Neural cell (in vitro differentiated cells): Measurements from ENCODE around the gene TBX18. TPM values are rescaled to one million over a fixed set of nuclear protein-coding genes. Genes with fewer than 3 reads are reported as not detected.

ENCODE experiments used
- H2AFZ ChIP-seq: fragments of 200-600, 300-800 bp; sonication (generic), shearing (Covaris generic); 2 replicates; pipeline ENCODE4 v1.6.0; 2014; ENCODE audit warnings: low read depth, mild to moderate bottlenecking, antibody characterized with exemption, low read length, moderate library complexity
- H3F3A ChIP-seq: fragments of 200-600 bp; shearing (Covaris generic); 2 replicates; pipeline ENCODE4 v1.6.1; 2016; ENCODE audit warnings: mild to moderate bottlenecking, moderate library complexity, mixed read lengths, antibody characterized with exemption, low read length; ENCODE audit not compliant: insufficient read depth, poor library complexity, severe bottlenecking
- H3K27ac ChIP-seq: fragments of 200-600, 300-800 bp; sonication (generic), shearing (Covaris generic); 2 replicates; pipeline ENCODE4 v1.5.1; 2014; ENCODE audit warnings: mild to moderate bottlenecking, low read length, moderate library complexity
- H3K27me3 ChIP-seq: fragments of 300-800, 200-600 bp; sonication (generic), shearing (Covaris generic); 2 replicates; pipeline ENCODE4 v1.6.0; 2014; ENCODE audit warnings: mild to moderate bottlenecking, low read depth, low read length, moderate library complexity; ENCODE audit not compliant: insufficient read depth
- H3K36me3 ChIP-seq: fragments of 300-800, 200-600 bp; sonication (generic), shearing (Covaris generic); 2 replicates; pipeline ENCODE4 v1.5.1; 2014; ENCODE audit warnings: mild to moderate bottlenecking, antibody characterized with exemption, low read length, moderate library complexity; ENCODE audit not compliant: insufficient read depth
- H3K4me2 ChIP-seq: fragments of 300-800, 200-600 bp; sonication (generic), shearing (Covaris generic); 2 replicates; pipeline ENCODE4 v1.6.0; 2014; ENCODE audit warnings: mild to moderate bottlenecking, low read length
- H3K4me3 ChIP-seq: fragments of 300-800, 200-600 bp; sonication (generic), shearing (Covaris generic); 2 replicates; pipeline ENCODE4 v1.5.1; 2014; ENCODE audit warnings: mild to moderate bottlenecking, low read length, moderate library complexity
- H3K79me2 ChIP-seq: fragments of 200-600 bp; shearing (Covaris generic); replicated peaks from 2 replicates; pipeline ENCODE4 v1.6.0; 2014; ENCODE audit warnings: mild to moderate bottlenecking, low read length, moderate library complexity; ENCODE audit not compliant: insufficient read depth
- H3K9ac ChIP-seq: fragments of 300-800, 200-600 bp; sonication (generic), shearing (Covaris generic); 2 replicates; pipeline ENCODE4 v1.6.1; 2016; ENCODE audit warnings: mild to moderate bottlenecking, low read length, mixed read lengths
- H3K9me2 ChIP-seq: fragments of 200-600 bp; shearing (Covaris generic); 2 replicates; pipeline ENCODE4 v1.6.1; 2016; ENCODE audit warnings: mild to moderate bottlenecking, low read length, mixed read lengths; ENCODE audit not compliant: insufficient read depth
- H3K9me3 ChIP-seq: fragments of 200-600, 300-800 bp; sonication (generic), shearing (Covaris generic); 2 replicates; pipeline ENCODE4 v1.6.1; 2016; ENCODE audit warnings: mild to moderate bottlenecking, mixed run types, low read length, moderate library complexity, mixed read lengths
- H4K20me1 ChIP-seq: fragments of 200-600 bp; shearing (Covaris generic); 2 replicates; pipeline ENCODE4 v1.6.1; 2016; ENCODE audit warnings: mild to moderate bottlenecking, mixed run types; ENCODE audit not compliant: insufficient read depth
- CTCF ChIP-seq: fragments of 450-650 bp; IDR thresholded peaks from 2 replicates; pipeline ENCODE4 v1.5.1; 2014; ENCODE audit warnings: antibody characterized with exemption, mild to moderate bottlenecking, moderate library complexity; ENCODE audit not compliant: poor library complexity, severe bottlenecking
- EP300 ChIP-seq: fragments of 450-650 bp; conservative IDR thresholded peaks from 2 replicates; pipeline ENCODE4 v1.6.1; 2014; ENCODE audit warnings: antibody characterized with exemption, mild to moderate bottlenecking, moderate library complexity; ENCODE audit not compliant: poor library complexity, severe bottlenecking
- EZH2 ChIP-seq: fragments of 200-600, 300-800 bp; shearing (Covaris generic), sonication (generic); IDR thresholded peaks from 2 replicates; pipeline ENCODE4 v1.6.1; 2014; ENCODE audit warnings: antibody characterized with exemption, low read length, borderline replicate concordance, mild to moderate bottlenecking; ENCODE audit not compliant: insufficient read depth, poor library complexity, severe bottlenecking
- MXI1 ChIP-seq: fragments of 450-650 bp; conservative IDR thresholded peaks from 2 replicates; pipeline ENCODE4 v1.6.1; 2014; ENCODE audit warnings: antibody characterized with exemption, mild to moderate bottlenecking; ENCODE audit not compliant: poor library complexity, severe bottlenecking
- POLR2AphosphoS5 ChIP-seq: IDR thresholded peaks from 2 replicates; pipeline ENCODE4 v1.6.1; 2012
- RAD21 ChIP-seq: fragments of 450-650 bp; conservative IDR thresholded peaks from 2 replicates; pipeline ENCODE4 v1.6.1; 2014; ENCODE audit warnings: antibody characterized with exemption, mild to moderate bottlenecking, moderate library complexity
- REST ChIP-seq: IDR thresholded peaks from 2 replicates; pipeline ENCODE4 v1.6.1; 2012; ENCODE audit warnings: borderline replicate concordance
- SMC3 ChIP-seq: fragments of 450-650 bp; conservative IDR thresholded peaks from 2 replicates; pipeline ENCODE4 v1.6.1; 2014; ENCODE audit warnings: antibody characterized with exemption, mild to moderate bottlenecking, moderate library complexity; ENCODE audit not compliant: poor library complexity
- TAF1 ChIP-seq: IDR thresholded peaks from 2 replicates; pipeline ENCODE4 v1.6.1; 2012; ENCODE audit warnings: low read depth
- polyA plus RNA-seq: library from polyadenylated mRNA; depleted of rRNA; stranded (reverse); fragments of >200 nt; gene quantifications from 2 replicates; pipeline ENCODE4 v1.2.3, GENCODE V29; 2014

TBX18 gene
- polyA plus RNA-seq, 1 donor from 2014 or later, result not detected

GRCh38 chr6:84643778-84644177 is 120.6 kb downstream of the TBX18 start:
- no peak overlapping the region for H3K4me2 ChIP-seq
- no peaks in the 10 kb centered on the region for H3F3A ChIP-seq
- H3K9me2 ChIP-seq, result no peaks in the 10 kb centered on the region
- TF ChIP-seq POLR2AphosphoS5, result no peak
- TF ChIP-seq SMC3, result no peak
- TF ChIP-seq MXI1, result no peak
- no peak for TF ChIP-seq EP300
- no peak for TF ChIP-seq TAF1
- TF ChIP-seq RAD21, result no peak
- TF ChIP-seq CTCF, result no peak
- no peak for TF ChIP-seq EZH2
- no peak overlapping the region for H3K27ac ChIP-seq
- H3K4me3 ChIP-seq, result no peak overlapping the region
- H2AFZ ChIP-seq, result no peak overlapping the region
- H3K79me2 ChIP-seq, result no peaks in the 10 kb centered on the region
- H3K9ac ChIP-seq, result no peak overlapping the region
- no peaks in the 10 kb centered on the region for H3K27me3 ChIP-seq
- H3K9me3 ChIP-seq, result no peaks in the 10 kb centered on the region
- no peaks in the 10 kb centered on the region for H4K20me1 ChIP-seq
- H3K36me3 ChIP-seq, result no peaks in the 10 kb centered on the region

- Histone ChIP-seq H4K20me1 (no peaks in the 10 kb centered on the region), H3K4me3 (no peak overlapping the region), H3F3A (no peaks in the 10 kb centered on the region), H3K36me3 (no peaks in the 10 kb centered on the region), H2AFZ (no peak overlapping the region), H3K27ac (no peak overlapping the region), H3K79me2 (no peaks in the 10 kb centered on the region), H3K27me3 (no peaks in the 10 kb centered on the region), H3K9me3 (no peaks in the 10 kb centered on the region), H3K4me2 (no peak overlapping the region), H3K9ac (no peak overlapping the region), H3K9me2 (no peaks in the 10 kb centered on the region)
- no peak for TF ChIP-seq TAF1
- TF ChIP-seq EZH2, result no peak
Measured at GRCh38 chr6:84641076-84641475, 123.3 kb downstream of the TBX18 start.

- Histone ChIP-seq H3K9ac (no peak overlapping the region), H3K4me3 (no peak overlapping the region), H3K36me3 (no peaks in the 10 kb centered on the region), H3K27ac (no peak overlapping the region), H3K27me3 (no peaks in the 10 kb centered on the region), H3K4me2 (no peak overlapping the region), H2AFZ (no peak overlapping the region), H3K9me2 (no peaks in the 10 kb centered on the region), H4K20me1 (no peaks in the 10 kb centered on the region), H3K9me3 (no peaks in the 10 kb centered on the region), H3K79me2 (no peaks in the 10 kb centered on the region), H3F3A (no peaks in the 10 kb centered on the region)
- no peak for TF ChIP-seq RAD21
- no peak for TF ChIP-seq SMC3
- TF ChIP-seq TAF1, result no peak
- no peak for TF ChIP-seq EP300
- TF ChIP-seq REST, result no peak
- no peak for TF ChIP-seq POLR2AphosphoS5
- no peak for TF ChIP-seq EZH2
- TF ChIP-seq CTCF, result no peak
- no peak for TF ChIP-seq MXI1
Measured at GRCh38 chr6:84639396-84639795, 125.0 kb downstream of the TBX18 start.
